ENCODE data around the gene KCTD15.

KCTD15 gene

GRCh38 chr19:33808399-33808798, 11.7 kb downstream of the KCTD15 start:
- Histone ChIP-seq H2AFZ (ENCODE audit: low read depth, low read length, severe bottlenecking) (no peak overlapping the region), H3K79me2 (ENCODE audit: insufficient read depth, low read length) (no peaks in the 10 kb centered on the region), H3K4me3 (ENCODE audit: insufficient read depth, low read length, poor library complexity, severe bottlenecking) (no peak overlapping the region), H4K20me1 (ENCODE audit: low read depth, low read length) (no peaks in the 10 kb centered on the region), H3K27ac (ENCODE audit: low read depth, low read length) (no peak overlapping the region), H3K9ac (ENCODE audit: low read length) (no peak overlapping the region), H3K4me2 (ENCODE audit: low read depth, low read length, poor library complexity, severe bottlenecking) (no peak overlapping the region), H3K9me2 (replicated peaks; ENCODE audit: insufficient read depth, low read length) (no peaks in the 10 kb centered on the region), H3K9me3 (ENCODE audit: insufficient read depth, low read length) (no peaks in the 10 kb centered on the region), H3K27me3 (ENCODE audit: low read length) (no peaks in the 10 kb centered on the region), H3K36me3 (ENCODE audit: low read length) (no peaks in the 10 kb centered on the region), H3F3A (ENCODE audit: insufficient read depth) (no peaks in the 10 kb centered on the region)
- TF ChIP-seq EZH2phosphoT487 (conservative IDR thresholded peaks at IDR 0.05; ENCODE audit: low read length): no peak
- TF ChIP-seq CTCF (IDR thresholded peaks at IDR 0.05; ENCODE audit: insufficient read depth, low read length, poor library complexity, severe bottlenecking): no peak

- Histone ChIP-seq H3K27me3 (ENCODE audit: low read length) (no peaks in the 10 kb centered on the region), H3K9ac (ENCODE audit: low read length) (no peak overlapping the region), H3K79me2 (ENCODE audit: insufficient read depth, low read length) (no peaks in the 10 kb centered on the region), H3K4me2 (ENCODE audit: low read depth, low read length, poor library complexity, severe bottlenecking) (no peak overlapping the region), H3K27ac (ENCODE audit: low read depth, low read length) (no peak overlapping the region), H3K9me3 (ENCODE audit: insufficient read depth, low read length) (no peaks in the 10 kb centered on the region), H3K4me3 (ENCODE audit: insufficient read depth, low read length, poor library complexity, severe bottlenecking) (no peak overlapping the region), H3K9me2 (replicated peaks; ENCODE audit: insufficient read depth, low read length) (no peaks in the 10 kb centered on the region), H4K20me1 (ENCODE audit: low read depth, low read length) (no peaks in the 10 kb centered on the region), H3K36me3 (ENCODE audit: low read length) (no peaks in the 10 kb centered on the region), H3F3A (ENCODE audit: insufficient read depth) (no peaks in the 10 kb centered on the region), H2AFZ (ENCODE audit: low read depth, low read length, severe bottlenecking) (no peak overlapping the region)
- TF ChIP-seq CTCF (IDR thresholded peaks at IDR 0.05; ENCODE audit: insufficient read depth, low read length, poor library complexity, severe bottlenecking) (no peak), EZH2phosphoT487 (conservative IDR thresholded peaks at IDR 0.05; ENCODE audit: low read length) (no peak)
Measured at GRCh38 chr19:33809960-33810359, 13.3 kb downstream of the KCTD15 start.

- no peaks in the 10 kb centered on the region for H3K27me3 ChIP-seq (ENCODE audit: low read length)
- no peak for TF ChIP-seq EZH2phosphoT487 (conservative IDR thresholded peaks at IDR 0.05; ENCODE audit: low read length)
- no peak for TF ChIP-seq CTCF (IDR thresholded peaks at IDR 0.05; ENCODE audit: insufficient read depth, low read length, poor library complexity, severe bottlenecking)
- H3K4me3 ChIP-seq (ENCODE audit: insufficient read depth, low read length, poor library complexity, severe bottlenecking): no peak overlapping the region
Measured at GRCh38 chr19:33810821-33811220, 14.2 kb downstream of the KCTD15 start.

More at GRCh38 chr19:33810821-33811220, 14.2 kb downstream of the KCTD15 start:
- Histone ChIP-seq H3F3A (ENCODE audit: insufficient read depth) (no peaks in the 10 kb centered on the region), H2AFZ (ENCODE audit: low read depth, low read length, severe bottlenecking) (no peak overlapping the region), H3K9ac (ENCODE audit: low read length) (no peak overlapping the region), H3K9me2 (replicated peaks; ENCODE audit: insufficient read depth, low read length) (no peaks in the 10 kb centered on the region), H3K4me2 (ENCODE audit: low read depth, low read length, poor library complexity, severe bottlenecking) (no peak overlapping the region), H4K20me1 (ENCODE audit: low read depth, low read length) (no peaks in the 10 kb centered on the region), H3K9me3 (ENCODE audit: insufficient read depth, low read length) (no peaks in the 10 kb centered on the region), H3K36me3 (ENCODE audit: low read length) (no peaks in the 10 kb centered on the region), H3K79me2 (ENCODE audit: insufficient read depth, low read length) (no peaks in the 10 kb centered on the region), H3K27ac (ENCODE audit: low read depth, low read length) (no peak overlapping the region)
